ENCODE results near the gene CYTIP.

DNA sequence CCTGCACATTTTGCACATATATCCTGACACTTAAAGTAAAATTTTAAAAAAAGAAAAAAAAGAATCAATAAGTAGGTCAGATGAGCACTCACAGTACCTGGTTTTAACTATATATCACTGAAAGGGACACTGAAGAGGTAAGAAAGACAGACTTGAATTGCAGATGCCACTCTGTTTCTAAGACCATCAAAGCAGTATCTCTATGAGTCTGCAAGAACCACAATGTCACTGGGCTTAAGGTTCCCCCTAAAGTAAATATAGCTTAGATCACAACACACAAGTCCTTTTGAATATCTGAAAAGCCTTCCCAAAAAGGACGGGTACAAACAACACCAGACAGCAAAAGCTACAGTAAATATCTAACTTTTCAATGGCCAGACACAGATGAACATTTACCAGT, 57.6 kb downstream of the CYTIP start:
- no peak for TF ChIP-seq SIN3A (IDR thresholded peaks at IDR 0.05; ENCODE audit: borderline replicate concordance, insufficient read depth, low read depth, low read length)
- TF ChIP-seq, protein P1, sequence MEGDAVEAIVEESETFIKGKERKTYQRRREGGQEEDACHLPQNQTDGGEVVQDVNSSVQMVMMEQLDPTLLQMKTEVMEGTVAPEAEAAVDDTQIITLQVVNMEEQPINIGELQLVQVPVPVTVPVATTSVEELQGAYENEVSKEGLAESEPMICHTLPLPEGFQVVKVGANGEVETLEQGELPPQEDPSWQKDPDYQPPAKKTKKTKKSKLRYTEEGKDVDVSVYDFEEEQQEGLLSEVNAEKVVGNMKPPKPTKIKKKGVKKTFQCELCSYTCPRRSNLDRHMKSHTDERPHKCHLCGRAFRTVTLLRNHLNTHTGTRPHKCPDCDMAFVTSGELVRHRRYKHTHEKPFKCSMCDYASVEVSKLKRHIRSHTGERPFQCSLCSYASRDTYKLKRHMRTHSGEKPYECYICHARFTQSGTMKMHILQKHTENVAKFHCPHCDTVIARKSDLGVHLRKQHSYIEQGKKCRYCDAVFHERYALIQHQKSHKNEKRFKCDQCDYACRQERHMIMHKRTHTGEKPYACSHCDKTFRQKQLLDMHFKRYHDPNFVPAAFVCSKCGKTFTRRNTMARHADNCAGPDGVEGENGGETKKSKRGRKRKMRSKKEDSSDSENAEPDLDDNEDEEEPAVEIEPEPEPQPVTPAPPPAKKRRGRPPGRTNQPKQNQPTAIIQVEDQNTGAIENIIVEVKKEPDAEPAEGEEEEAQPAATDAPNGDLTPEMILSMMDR (IDR thresholded peaks at IDR 0.05): no peak

Measured in Panc1 (cell line).